Liver (tissue), 9 donors: ENCODE data around the gene RFPL2. TPM values are rescaled to one million over a fixed set of nuclear protein-coding genes. Genes with fewer than 3 reads are reported as not detected.

ENCODE experiments used
- DNase-seq: peaks from one replicate; pipeline ENCODE4 v3.0.0-alpha.2; 2017; ENCODE audit warnings: low spot score
- H3K27ac ChIP-seq, 2 donors: one replicate each; pipeline ENCODE4 v1.7.0; 2013; ENCODE audit warnings: inconsistent platforms in 2 of 2, low read length in 2 of 2, control low read depth in 1 of 2, low read depth in 1 of 2, mild to moderate bottlenecking in 1 of 2
- H3K27me3 ChIP-seq, 4 donors: one replicate each; pipeline versions ENCODE4 v1.6.1 to v1.7.0; 2013; ENCODE audit warnings: low read length in 3 of 4, inconsistent platforms in 1 of 4, mild to moderate bottlenecking in 1 of 4, moderate library complexity in 1 of 4; ENCODE audit not compliant: control insufficient read depth in 4 of 4, insufficient read depth in 4 of 4
- H3K36me3 ChIP-seq, 4 donors: one replicate each; pipeline versions ENCODE4 v1.6.1 to v1.7.0; 2013; ENCODE audit warnings: low read length in 3 of 4, mild to moderate bottlenecking in 3 of 4, low read depth in 1 of 4, moderate library complexity in 1 of 4; ENCODE audit not compliant: control insufficient read depth in 4 of 4, insufficient read depth in 3 of 4
- H3K4me1 ChIP-seq, 4 donors: one replicate each; pipeline versions ENCODE4 v1.6.1 to v1.7.0; 2013; ENCODE audit warnings: low read length in 3 of 4, mild to moderate bottlenecking in 3 of 4, moderate library complexity in 1 of 4; ENCODE audit not compliant: control insufficient read depth in 4 of 4, insufficient read depth in 4 of 4
- H3K4me3 ChIP-seq, 3 donors: one replicate each; pipeline versions ENCODE4 v1.6.1 to v1.7.0; 2013; ENCODE audit warnings: low read length in 3 of 3, control low read depth in 1 of 3, low read depth in 1 of 3, mild to moderate bottlenecking in 1 of 3
- H3K9ac ChIP-seq, 2 donors: one replicate each; pipeline ENCODE4 v1.7.0; 2013; ENCODE audit warnings: low read length in 2 of 2, mild to moderate bottlenecking in 2 of 2, moderate library complexity in 2 of 2, control low read depth in 1 of 2, low read depth in 1 of 2
- H3K9me3 ChIP-seq, 4 donors: one replicate each; pipeline versions ENCODE4 v1.6.1 to v1.7.0; 2013; ENCODE audit warnings: low read length in 3 of 4; ENCODE audit not compliant: control insufficient read depth in 4 of 4
- ATF3 ChIP-seq: IDR thresholded peaks from 2 replicates; pipeline ENCODE4 v1.6.1; 2016; ENCODE audit warnings: antibody characterized with exemption
- CTCF ChIP-seq: fragments of 150-350 bp; IDR thresholded peaks from 2 replicates; pipeline ENCODE4 v1.5.1; 2017; ENCODE audit warnings: improper control_type of control experiment, low read depth, low read length; ENCODE audit not compliant: missing input control
- EGR1 ChIP-seq, 2 donors: IDR thresholded peaks; 2 replicates each; pipeline ENCODE4 v1.6.1; 2016 to 2018; ENCODE audit warnings: antibody characterized with exemption in 2 of 2, low read depth in 2 of 2
- FOXA1 ChIP-seq: IDR thresholded peaks from 2 replicates; pipeline ENCODE4 v1.6.1; 2016; ENCODE audit warnings: antibody characterized with exemption
- FOXA2 ChIP-seq: IDR thresholded peaks from 2 replicates; pipeline ENCODE4 v1.6.1; 2016; ENCODE audit warnings: antibody characterized with exemption
- GABPA ChIP-seq, 2 donors: IDR thresholded peaks in 1 of 2; conservative IDR thresholded peaks in 1 of 2; 2 replicates each; pipeline ENCODE4 v1.6.1; 2016; ENCODE audit warnings: antibody characterized with exemption in 2 of 2, mild to moderate bottlenecking in 1 of 2, moderate library complexity in 1 of 2
- HNF4A ChIP-seq, 2 donors: conservative IDR thresholded peaks; 2 replicates each; pipeline ENCODE4 v1.6.1; 2016; ENCODE audit warnings: antibody characterized with exemption in 2 of 2, mild to moderate bottlenecking in 2 of 2
- HNF4G ChIP-seq: IDR thresholded peaks from 2 replicates; pipeline ENCODE4 v1.6.1; 2016; ENCODE audit warnings: antibody characterized with exemption
- JUND ChIP-seq, 2 donors: IDR thresholded peaks; 2 replicates each; pipeline ENCODE4 v1.6.1; 2016; ENCODE audit warnings: antibody characterized with exemption in 2 of 2
- MAX ChIP-seq: IDR thresholded peaks from 2 replicates; pipeline ENCODE4 v1.6.1; 2016; ENCODE audit warnings: antibody characterized with exemption
- NR2F2 ChIP-seq: IDR thresholded peaks from 2 replicates; pipeline ENCODE4 v1.6.1; 2016; ENCODE audit warnings: antibody characterized with exemption
- RAD21 ChIP-seq, 2 donors: IDR thresholded peaks; 2 replicates each; pipeline ENCODE4 v1.6.1; 2016; ENCODE audit warnings: antibody characterized with exemption in 2 of 2, mild to moderate bottlenecking in 2 of 2
- RXRA ChIP-seq, 2 donors: IDR thresholded peaks; 2 replicates each; pipeline ENCODE4 v1.6.1; 2017 to 2018; ENCODE audit warnings: antibody characterized with exemption in 2 of 2, mild to moderate bottlenecking in 1 of 2
- SP1 ChIP-seq: IDR thresholded peaks from 2 replicates; pipeline ENCODE4 v1.6.1; 2018; ENCODE audit warnings: antibody characterized with exemption, mild to moderate bottlenecking
- TAF1 ChIP-seq: conservative IDR thresholded peaks from 2 replicates; pipeline ENCODE4 v1.6.1; 2016; ENCODE audit warnings: antibody characterized with exemption, mild to moderate bottlenecking
- YY1 ChIP-seq: IDR thresholded peaks from 2 replicates; pipeline ENCODE4 v1.6.1; 2016; ENCODE audit warnings: antibody characterized with exemption, mild to moderate bottlenecking
- ZBTB33 ChIP-seq: IDR thresholded peaks from 2 replicates; pipeline ENCODE4 v1.6.1; 2016; ENCODE audit warnings: antibody characterized with exemption
- WGBS: extraction: QIAGEN DNeasy Blood & Tissue Kit; methylation state at CpG from one replicate; pipeline ENCODE4 v1.1.7; 2013; 5-methylcytosine and 5-hydroxymethylcytosine counted together
- polyA plus RNA-seq, 2 donors: library from polyadenylated mRNA; stranded (reverse) in 1 of 2; unstranded in 1 of 2; fragments of 200-250 nt in 1 of 2; fragments of >200 nt in 1 of 2; fragmentation: Nextera tagmentation in 1 of 2; extraction: Ambion mirVana in 1 of 2; gene quantifications; one replicate each; pipeline versions ENCODE4 v1.2.1 to v1.2.3, GENCODE V29; 2013 to 2015
- total RNA-seq, 2 donors: library from RNA; depleted of rRNA; stranded (reverse); fragments of >200 nt; gene quantifications; one replicate each; pipeline ENCODE4 v1.2.3, GENCODE V29; 2014
- donor health status: healthy.
- donor health status: healthy.
- donor health status: healthy.
- donor health status: healthy.
- donor health status: healthy.

Gene RFPL2
- total and polyA plus RNA-seq, 4 donors: under 0.01 to 0.98 (median 0.07) TPM; not detected in 1

GRCh38 chr22:32175683-32176644 lies 28.9 kb downstream of the RFPL2 start (continued):
- TF ChIP-seq CTCF (no peak), MAX (no peak), HNF4A (conservative IDR thresholded peaks at IDR 0.05) (no peak), GABPA (IDR thresholded peaks at IDR 0.05 in 1 of 2, conservative IDR thresholded peaks at IDR 0.05 in 1 of 2) (no peak), HNF4G (no peak)

GRCh38 chr22:32175115-32175514 lies 29.8 kb downstream of the RFPL2 start:
- WGBS: 82% methylated on average over 11 of the region's 11 CpGs
- no peak overlapping the region for H3K9ac ChIP-seq
- H3K36me3 ChIP-seq: no peaks in the 10 kb centered on the region
- H3K27ac ChIP-seq: no peak overlapping the region
- H3K4me1 ChIP-seq: peaks cover 2 to 6% (median 4%) of the 10 kb centered on the region in 4 donors
- TF ChIP-seq ZBTB33 (no peak), FOXA2 (no peak), YY1 (no peak), JUND (IDR thresholded peaks at IDR 0.05) (no peak), SP1 (no peak), RAD21 (IDR thresholded peaks at IDR 0.05) (no peak), MAX (no peak), FOXA1 (no peak), RXRA (IDR thresholded peaks at IDR 0.05) (no peak), HNF4A (conservative IDR thresholded peaks at IDR 0.05) (no peak), NR2F2 (no peak), TAF1 (no peak)
- DNase-seq: no peak
- peaks cover 0 to 5% (median 0%) of the 10 kb centered on the region in 4 donors for H3K9me3 ChIP-seq
- peaks cover 0 to 13% (median 3%) of the 10 kb centered on the region in 4 donors for H3K27me3 ChIP-seq
- no peak overlapping the region for H3K4me3 ChIP-seq

- no peak for DNase-seq
- H3K27me3 ChIP-seq: no peaks in the 10 kb centered on the region
- no peak overlapping the region for H3K4me3 ChIP-seq
- no peaks in the 10 kb centered on the region for H3K36me3 ChIP-seq
- H3K4me1 ChIP-seq: no peaks in the 10 kb centered on the region
- 82% methylated on average over 6 of the region's 6 CpGs for WGBS
- no peak overlapping the region for H3K9ac ChIP-seq
- H3K9me3 ChIP-seq: no peaks in the 10 kb centered on the region
- no peak overlapping the region for H3K27ac ChIP-seq
- no peak for TF ChIP-seq FOXA2
- no peak for TF ChIP-seq ATF3
- no peak for TF ChIP-seq NR2F2
- TF ChIP-seq SP1: no peak
- TF ChIP-seq TAF1: no peak
- no peak for TF ChIP-seq RAD21 (IDR thresholded peaks at IDR 0.05)
- no peak for TF ChIP-seq MAX
- no peak for TF ChIP-seq FOXA1
- TF ChIP-seq HNF4A (conservative IDR thresholded peaks at IDR 0.05): no peak
- no peak for TF ChIP-seq CTCF
- no peak for TF ChIP-seq EGR1 (IDR thresholded peaks at IDR 0.05; ENCODE audit: low read depth in 2 of 2)
- no peak for TF ChIP-seq JUND (IDR thresholded peaks at IDR 0.05)
Observed at GRCh38 chr22:32165681-32166080, 39.2 kb downstream of the RFPL2 start.
